GM19328 (cell line): ENCODE measurements around the gene DARS1.

Experiments
- ATAC-seq: cut with Tn5 transposase; IDR thresholded peaks from one replicate; pipeline ENCODE4 v1.9.1; 2021; ENCODE audit warnings: mild to moderate bottlenecking, moderate library complexity; ENCODE audit not compliant: unreplicated experiment

Gene DARS1

GRCh38 chr2:135948141-135948540 lies 37.3 kb downstream of the DARS1 start:
- no peak for ATAC-seq

- no peak for ATAC-seq
Measured at GRCh38 chr2:135947483-135947882, 37.9 kb downstream of the DARS1 start.

- ATAC-seq, result no peak
Measured at GRCh38 chr2:135945526-135945925, 39.9 kb downstream of the DARS1 start.

- no peak for ATAC-seq
Measured at GRCh38 chr2:135944625-135945024, 40.8 kb downstream of the DARS1 start.

GRCh38 chr2:135942936-135943688 lies 42.3 kb downstream of the DARS1 start:
- ATAC-seq, result no peak

- no peak for ATAC-seq
Measured at GRCh38 chr2:135936524-135936923, 48.9 kb downstream of the DARS1 start.

GRCh38 chr2:135935914-135936313 lies 49.5 kb downstream of the DARS1 start:
- ATAC-seq, result no peak

- no peak for ATAC-seq
Measured at GRCh38 chr2:135931776-135932443, 53.5 kb downstream of the DARS1 start.

- no peak for ATAC-seq
Measured at GRCh38 chr2:135926605-135927004, 58.8 kb downstream of the DARS1 start.

GRCh38 chr2:135925571-135925970 lies 59.9 kb downstream of the DARS1 start:
- no peak for ATAC-seq

GRCh38 chr2:135916207-135916606 lies 69.2 kb downstream of the DARS1 start:
- ATAC-seq, result no peak

GRCh38 chr2:135914485-135914884 lies 70.9 kb downstream of the DARS1 start:
- no peak for ATAC-seq

GRCh38 chr2:135913727-135914365 lies 71.6 kb downstream of the DARS1 start:
- no peak for ATAC-seq

- no peak for ATAC-seq
Measured at GRCh38 chr2:135909976-135910375, 75.5 kb downstream of the DARS1 start.

- ATAC-seq, result no peak
Measured at GRCh38 chr2:135905679-135906078, 79.7 kb downstream of the DARS1 start.

GRCh38 chr2:135904341-135904989 lies 81.0 kb downstream of the DARS1 start:
- ATAC-seq, result no peak

GRCh38 chr2:135903650-135904049 lies 81.8 kb downstream of the DARS1 start:
- ATAC-seq, result no peak

GRCh38 chr2:135899567-135899966 lies 85.9 kb downstream of the DARS1 start:
- ATAC-seq, result no peak

GRCh38 chr2:135898234-135898786 lies 87.1 kb downstream of the DARS1 start:
- no peak for ATAC-seq

GRCh38 chr2:135894930-135895329 lies 90.5 kb downstream of the DARS1 start:
- no peak for ATAC-seq

GRCh38 chr2:135893374-135893794 lies 92.0 kb downstream of the DARS1 start:
- no peak for ATAC-seq
